GM12878 (cell line): ENCODE results near the gene LIN7B. TPM values are rescaled to one million over a fixed set of nuclear protein-coding genes. Genes with fewer than 3 reads are reported as not detected.

ENCODE experiments used
- EGR1 ChIP-seq, 2 experiments: IDR thresholded peaks; 1 replicate in 1 of 2; 2 replicates in 1 of 2; pipeline ENCODE4 v1.6.1; 2011 to 2012; ENCODE audit warnings: low read depth in 2 of 2, low read length in 2 of 2, borderline replicate concordance in 1 of 2, mild to moderate bottlenecking in 1 of 2, moderate library complexity in 1 of 2
- KLF5 ChIP-seq: fragments of 450-650 bp; IDR thresholded peaks from 2 replicates; pipeline ENCODE4 v1.6.1; 2014; ENCODE audit warnings: mild to moderate bottlenecking; ENCODE audit not compliant: partially characterized antibody
- RAD21 ChIP-seq: IDR thresholded peaks from 2 replicates; pipeline ENCODE4 v1.6.1; 2011; ENCODE audit warnings: mild to moderate bottlenecking, low read depth, low read length, moderate library complexity; ENCODE audit not compliant: insufficient read depth
- RCOR1 ChIP-seq: conservative IDR thresholded peaks from 2 replicates; pipeline ENCODE4 v1.6.1; 2012; ENCODE audit warnings: low read depth, low read length, improper control_type of control experiment
- SIX5 ChIP-seq: IDR thresholded peaks from 2 replicates; pipeline ENCODE4 v1.6.1; 2011; ENCODE audit warnings: mild to moderate bottlenecking, low read depth, low read length, moderate library complexity; ENCODE audit not compliant: severe bottlenecking
- SMARCA5 ChIP-seq: fragments of 450-650 bp; IDR thresholded peaks from 2 replicates; pipeline ENCODE4 v1.6.1; 2017; ENCODE audit warnings: mild to moderate bottlenecking
- SREBF2 ChIP-seq: IDR thresholded peaks from 2 replicates; pipeline ENCODE4 v1.6.1; 2012; ENCODE audit warnings: mild to moderate bottlenecking, low read length
- TARDBP ChIP-seq: IDR thresholded peaks from 2 replicates; pipeline ENCODE4 v1.6.1; 2016; ENCODE audit warnings: borderline replicate concordance
- YY1 ChIP-seq: IDR thresholded peaks from 2 replicates; pipeline ENCODE4 v1.6.1; 2011; ENCODE audit warnings: low read depth, mild to moderate bottlenecking, low read length
- ZNF384 ChIP-seq: IDR thresholded peaks from 2 replicates; pipeline ENCODE4 v1.6.1; 2012; ENCODE audit warnings: low read depth, mild to moderate bottlenecking, low read length, improper control_type of control experiment, borderline replicate concordance
- polyA plus RNA-seq, 11 experiments: library from polyadenylated mRNA; depleted of rRNA in 4 of 11; unstranded in 6 of 11; stranded (reverse) in 5 of 11; fragments of >200 nt; fragmentation: Nextera tagmentation in 4 of 11; fragmentation: Illumina TruSeq in 1 of 11; extraction: Ambion mirVana in 4 of 11; extraction: Trizol in 1 of 11; gene quantifications; 1 replicate in 1 of 11; 2 replicates in 10 of 11; pipeline versions ENCODE4 v1.2.1 to v1.2.3, GENCODE V29; 2011 to 2016; ENCODE audit warnings: inconsistent platforms in 2 of 11, missing spikeins in 2 of 11, low read depth in 1 of 11
- total RNA-seq, 4 experiments: library from RNA; depleted of rRNA in 3 of 4; stranded (reverse); fragments of >200 nt in 3 of 4; fragmentation: Illumina TruSeq in 1 of 4; extraction: Trizol in 1 of 4; gene quantifications; 2 replicates each; pipeline versions ENCODE4 v1.2.1 to v1.2.3, GENCODE V29; 2013 to 2021
- TF ChIP-seq, protein P1 (sequence below): fragments of 450-650 bp; formaldehyde crosslinking; IDR thresholded peaks from 2 replicates; pipeline ENCODE4 v1.4.0; 2020; ENCODE audit warnings: mild to moderate bottlenecking, moderate library complexity
- TF ChIP-seq, protein P2 (sequence below): IDR thresholded peaks from 2 replicates; pipeline ENCODE4 v1.6.1; 2012; ENCODE audit warnings: mild to moderate bottlenecking, low read depth, low read length
- TF ChIP-seq, protein P3 (sequence below): fragments of 450-650 bp; IDR thresholded peaks from 2 replicates; pipeline ENCODE4 v1.6.1; 2017; ENCODE audit warnings: mild to moderate bottlenecking
- TF ChIP-seq, protein P4 (sequence below): fragments of 450-650 bp; IDR thresholded peaks from 2 replicates; pipeline ENCODE4 v1.6.1; 2014; ENCODE audit warnings: mild to moderate bottlenecking
- TF ChIP-seq, protein P5 (sequence below): fragments of 450-650 bp; IDR thresholded peaks from 2 replicates; pipeline ENCODE4 v1.6.1; 2017; ENCODE audit warnings: antibody characterized with exemption, mild to moderate bottlenecking, moderate library complexity

Gene LIN7B
- total and polyA plus RNA-seq, 10 of the 15 experiments (the other 5 are each of a cell fraction or from before 2014, with no cell fraction given): 0.15 to 3.5 (median 1.6) TPM; not detected in 2

DNA sequence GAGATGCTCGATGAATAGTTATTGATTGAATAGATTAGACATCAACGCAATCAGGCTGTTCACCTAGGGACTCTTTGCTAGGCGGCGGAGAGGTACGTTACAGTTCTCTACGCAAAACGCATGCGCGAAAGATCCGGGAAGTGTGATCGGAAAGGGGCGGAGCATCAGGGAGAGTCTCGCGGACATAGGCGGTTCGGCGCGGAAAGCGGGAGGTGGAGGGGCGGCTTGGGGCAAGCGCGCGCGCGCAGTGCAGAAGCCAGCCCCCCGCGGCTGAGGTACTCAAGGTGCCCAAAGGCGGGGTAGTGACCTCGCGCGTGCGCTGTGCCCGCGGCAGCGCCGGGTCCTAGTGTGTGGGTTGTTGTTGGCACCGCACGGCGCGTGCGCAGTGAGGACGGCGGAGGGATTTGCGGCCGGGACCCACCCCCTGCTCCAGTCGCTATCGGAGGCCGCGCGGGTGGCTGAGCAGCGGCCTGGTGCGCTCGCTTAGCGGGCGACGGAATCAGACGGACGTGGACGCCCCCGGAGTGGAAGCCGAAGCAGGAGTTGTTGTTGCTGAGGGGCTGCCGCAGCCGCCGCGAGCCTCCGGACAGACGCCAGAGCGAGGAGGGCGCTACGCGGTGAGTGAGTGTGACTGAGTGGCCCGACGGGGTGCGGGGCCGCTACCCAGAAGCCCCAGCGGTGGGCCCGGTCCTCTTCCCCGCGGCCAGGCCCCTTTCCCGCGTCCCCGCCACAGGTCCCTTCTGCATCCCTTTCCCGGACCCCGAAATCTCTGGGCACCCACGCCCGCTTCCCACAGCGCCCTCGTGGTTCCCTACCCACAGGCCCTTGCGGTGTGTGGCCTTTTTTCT lies 28.9 kb upstream of the LIN7B start, which contains the start of gene SNRNP70 (continued):
- TF ChIP-seq, protein P1, sequence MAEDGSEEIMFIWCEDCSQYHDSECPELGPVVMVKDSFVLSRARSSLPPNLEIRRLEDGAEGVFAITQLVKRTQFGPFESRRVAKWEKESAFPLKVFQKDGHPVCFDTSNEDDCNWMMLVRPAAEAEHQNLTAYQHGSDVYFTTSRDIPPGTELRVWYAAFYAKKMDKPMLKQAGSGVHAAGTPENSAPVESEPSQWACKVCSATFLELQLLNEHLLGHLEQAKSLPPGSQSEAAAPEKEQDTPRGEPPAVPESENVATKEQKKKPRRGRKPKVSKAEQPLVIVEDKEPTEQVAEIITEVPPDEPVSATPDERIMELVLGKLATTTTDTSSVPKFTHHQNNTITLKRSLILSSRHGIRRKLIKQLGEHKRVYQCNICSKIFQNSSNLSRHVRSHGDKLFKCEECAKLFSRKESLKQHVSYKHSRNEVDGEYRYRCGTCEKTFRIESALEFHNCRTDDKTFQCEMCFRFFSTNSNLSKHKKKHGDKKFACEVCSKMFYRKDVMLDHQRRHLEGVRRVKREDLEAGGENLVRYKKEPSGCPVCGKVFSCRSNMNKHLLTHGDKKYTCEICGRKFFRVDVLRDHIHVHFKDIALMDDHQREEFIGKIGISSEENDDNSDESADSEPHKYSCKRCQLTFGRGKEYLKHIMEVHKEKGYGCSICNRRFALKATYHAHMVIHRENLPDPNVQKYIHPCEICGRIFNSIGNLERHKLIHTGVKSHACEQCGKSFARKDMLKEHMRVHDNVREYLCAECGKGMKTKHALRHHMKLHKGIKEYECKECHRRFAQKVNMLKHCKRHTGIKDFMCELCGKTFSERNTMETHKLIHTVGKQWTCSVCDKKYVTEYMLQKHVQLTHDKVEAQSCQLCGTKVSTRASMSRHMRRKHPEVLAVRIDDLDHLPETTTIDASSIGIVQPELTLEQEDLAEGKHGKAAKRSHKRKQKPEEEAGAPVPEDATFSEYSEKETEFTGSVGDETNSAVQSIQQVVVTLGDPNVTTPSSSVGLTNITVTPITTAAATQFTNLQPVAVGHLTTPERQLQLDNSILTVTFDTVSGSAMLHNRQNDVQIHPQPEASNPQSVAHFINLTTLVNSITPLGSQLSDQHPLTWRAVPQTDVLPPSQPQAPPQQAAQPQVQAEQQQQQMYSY (CRISPR knock-in tag): no peak
- TF ChIP-seq, protein P2, sequence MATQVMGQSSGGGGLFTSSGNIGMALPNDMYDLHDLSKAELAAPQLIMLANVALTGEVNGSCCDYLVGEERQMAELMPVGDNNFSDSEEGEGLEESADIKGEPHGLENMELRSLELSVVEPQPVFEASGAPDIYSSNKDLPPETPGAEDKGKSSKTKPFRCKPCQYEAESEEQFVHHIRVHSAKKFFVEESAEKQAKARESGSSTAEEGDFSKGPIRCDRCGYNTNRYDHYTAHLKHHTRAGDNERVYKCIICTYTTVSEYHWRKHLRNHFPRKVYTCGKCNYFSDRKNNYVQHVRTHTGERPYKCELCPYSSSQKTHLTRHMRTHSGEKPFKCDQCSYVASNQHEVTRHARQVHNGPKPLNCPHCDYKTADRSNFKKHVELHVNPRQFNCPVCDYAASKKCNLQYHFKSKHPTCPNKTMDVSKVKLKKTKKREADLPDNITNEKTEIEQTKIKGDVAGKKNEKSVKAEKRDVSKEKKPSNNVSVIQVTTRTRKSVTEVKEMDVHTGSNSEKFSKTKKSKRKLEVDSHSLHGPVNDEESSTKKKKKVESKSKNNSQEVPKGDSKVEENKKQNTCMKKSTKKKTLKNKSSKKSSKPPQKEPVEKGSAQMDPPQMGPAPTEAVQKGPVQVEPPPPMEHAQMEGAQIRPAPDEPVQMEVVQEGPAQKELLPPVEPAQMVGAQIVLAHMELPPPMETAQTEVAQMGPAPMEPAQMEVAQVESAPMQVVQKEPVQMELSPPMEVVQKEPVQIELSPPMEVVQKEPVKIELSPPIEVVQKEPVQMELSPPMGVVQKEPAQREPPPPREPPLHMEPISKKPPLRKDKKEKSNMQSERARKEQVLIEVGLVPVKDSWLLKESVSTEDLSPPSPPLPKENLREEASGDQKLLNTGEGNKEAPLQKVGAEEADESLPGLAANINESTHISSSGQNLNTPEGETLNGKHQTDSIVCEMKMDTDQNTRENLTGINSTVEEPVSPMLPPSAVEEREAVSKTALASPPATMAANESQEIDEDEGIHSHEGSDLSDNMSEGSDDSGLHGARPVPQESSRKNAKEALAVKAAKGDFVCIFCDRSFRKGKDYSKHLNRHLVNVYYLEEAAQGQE: no peak
- TF ChIP-seq SREBF2: no peak
- TF ChIP-seq TARDBP: peak; percentile 22
- TF ChIP-seq, protein P3, sequence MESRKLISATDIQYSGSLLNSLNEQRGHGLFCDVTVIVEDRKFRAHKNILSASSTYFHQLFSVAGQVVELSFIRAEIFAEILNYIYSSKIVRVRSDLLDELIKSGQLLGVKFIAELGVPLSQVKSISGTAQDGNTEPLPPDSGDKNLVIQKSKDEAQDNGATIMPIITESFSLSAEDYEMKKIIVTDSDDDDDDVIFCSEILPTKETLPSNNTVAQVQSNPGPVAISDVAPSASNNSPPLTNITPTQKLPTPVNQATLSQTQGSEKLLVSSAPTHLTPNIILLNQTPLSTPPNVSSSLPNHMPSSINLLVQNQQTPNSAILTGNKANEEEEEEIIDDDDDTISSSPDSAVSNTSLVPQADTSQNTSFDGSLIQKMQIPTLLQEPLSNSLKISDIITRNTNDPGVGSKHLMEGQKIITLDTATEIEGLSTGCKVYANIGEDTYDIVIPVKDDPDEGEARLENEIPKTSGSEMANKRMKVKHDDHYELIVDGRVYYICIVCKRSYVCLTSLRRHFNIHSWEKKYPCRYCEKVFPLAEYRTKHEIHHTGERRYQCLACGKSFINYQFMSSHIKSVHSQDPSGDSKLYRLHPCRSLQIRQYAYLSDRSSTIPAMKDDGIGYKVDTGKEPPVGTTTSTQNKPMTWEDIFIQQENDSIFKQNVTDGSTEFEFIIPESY: no peak; the same call in 1 of the 2 replicates
- 0 out of 3 replicates have a peak, but pooled peaks of 1 of the 2 experiments have one; percentile 51 for TF ChIP-seq EGR1 (IDR thresholded peaks at IDR 0.05; ENCODE audit: borderline replicate concordance in 1 of 2, low read depth in 2 of 2, low read length in 2 of 2)
- TF ChIP-seq, protein P4, sequence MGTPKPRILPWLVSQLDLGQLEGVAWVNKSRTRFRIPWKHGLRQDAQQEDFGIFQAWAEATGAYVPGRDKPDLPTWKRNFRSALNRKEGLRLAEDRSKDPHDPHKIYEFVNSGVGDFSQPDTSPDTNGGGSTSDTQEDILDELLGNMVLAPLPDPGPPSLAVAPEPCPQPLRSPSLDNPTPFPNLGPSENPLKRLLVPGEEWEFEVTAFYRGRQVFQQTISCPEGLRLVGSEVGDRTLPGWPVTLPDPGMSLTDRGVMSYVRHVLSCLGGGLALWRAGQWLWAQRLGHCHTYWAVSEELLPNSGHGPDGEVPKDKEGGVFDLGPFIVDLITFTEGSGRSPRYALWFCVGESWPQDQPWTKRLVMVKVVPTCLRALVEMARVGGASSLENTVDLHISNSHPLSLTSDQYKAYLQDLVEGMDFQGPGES: no peak
- TF ChIP-seq KLF5: peak; percentile 92
- TF ChIP-seq YY1: peak; percentile 66; the same call in 1 of the 2 replicates
- TF ChIP-seq RCOR1: peak; percentile 94
- TF ChIP-seq SMARCA5: 0 out of 2 replicates have a peak, but pooled peaks have one; percentile 53
- TF ChIP-seq, protein P5, sequence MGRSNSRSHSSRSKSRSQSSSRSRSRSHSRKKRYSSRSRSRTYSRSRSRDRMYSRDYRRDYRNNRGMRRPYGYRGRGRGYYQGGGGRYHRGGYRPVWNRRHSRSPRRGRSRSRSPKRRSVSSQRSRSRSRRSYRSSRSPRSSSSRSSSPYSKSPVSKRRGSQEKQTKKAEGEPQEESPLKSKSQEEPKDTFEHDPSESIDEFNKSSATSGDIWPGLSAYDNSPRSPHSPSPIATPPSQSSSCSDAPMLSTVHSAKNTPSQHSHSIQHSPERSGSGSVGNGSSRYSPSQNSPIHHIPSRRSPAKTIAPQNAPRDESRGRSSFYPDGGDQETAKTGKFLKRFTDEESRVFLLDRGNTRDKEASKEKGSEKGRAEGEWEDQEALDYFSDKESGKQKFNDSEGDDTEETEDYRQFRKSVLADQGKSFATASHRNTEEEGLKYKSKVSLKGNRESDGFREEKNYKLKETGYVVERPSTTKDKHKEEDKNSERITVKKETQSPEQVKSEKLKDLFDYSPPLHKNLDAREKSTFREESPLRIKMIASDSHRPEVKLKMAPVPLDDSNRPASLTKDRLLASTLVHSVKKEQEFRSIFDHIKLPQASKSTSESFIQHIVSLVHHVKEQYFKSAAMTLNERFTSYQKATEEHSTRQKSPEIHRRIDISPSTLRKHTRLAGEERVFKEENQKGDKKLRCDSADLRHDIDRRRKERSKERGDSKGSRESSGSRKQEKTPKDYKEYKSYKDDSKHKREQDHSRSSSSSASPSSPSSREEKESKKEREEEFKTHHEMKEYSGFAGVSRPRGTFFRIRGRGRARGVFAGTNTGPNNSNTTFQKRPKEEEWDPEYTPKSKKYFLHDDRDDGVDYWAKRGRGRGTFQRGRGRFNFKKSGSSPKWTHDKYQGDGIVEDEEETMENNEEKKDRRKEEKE: no peak; the same call in 1 of the 2 replicates
- no peak for TF ChIP-seq RAD21
- TF ChIP-seq SIX5: no peak
- no peak for TF ChIP-seq ZNF384
